ENCODE measurements around the gene EDEM3. TPM values are rescaled to one million over a fixed set of nuclear protein-coding genes. Genes with fewer than 3 reads are reported as not detected.

The EDEM3 gene
- total and polyA plus RNA-seq, 9 donors, result 7.1 to 22.7 (median 18.5) TPM

GRCh38 chr1:184698969-184699368 lies 55.7 kb downstream of the EDEM3 start:
- 84 to 100% (median 86%) methylated on average over 1 of the region's 1 CpG for WGBS, 3 donors
- H3K4me3 ChIP-seq, result no peak overlapping the region
- H3K9me3 ChIP-seq, result no peaks in the 10 kb centered on the region
- TF ChIP-seq CTCF (IDR thresholded peaks at IDR 0.05) (no peak), POLR2A (IDR thresholded peaks at IDR 0.05) (no peak), EP300 (IDR thresholded peaks at IDR 0.05) (no peak)
- intact Hi-C loops (cut with DNase I), result no loop called here
- H3K4me1 ChIP-seq (ENCODE audit: insufficient read depth), result no peaks in the 10 kb centered on the region
- no peak for DNase-seq
- H3K27me3 ChIP-seq, result peaks cover 3% of the 10 kb centered on the region
- H3K27ac ChIP-seq, result no peak overlapping the region
- H3K36me3 ChIP-seq, result no peaks in the 10 kb centered on the region

- no peaks in the 10 kb centered on the region for H3K36me3 ChIP-seq
- no peak overlapping the region for H3K27ac ChIP-seq
- TF ChIP-seq CTCF (IDR thresholded peaks at IDR 0.05) (no peak), POLR2A (IDR thresholded peaks at IDR 0.05) (no peak)
Observed at GRCh38 chr1:184698016-184698415, 56.6 kb downstream of the EDEM3 start.

GRCh38 chr1:184696403-184696802 lies 58.3 kb downstream of the EDEM3 start:
- TF ChIP-seq CTCF (IDR thresholded peaks at IDR 0.05) (no peak), POLR2A (IDR thresholded peaks at IDR 0.05) (no peak), EP300 (IDR thresholded peaks at IDR 0.05) (no peak)
- Histone ChIP-seq H3K27me3 (peaks cover 3% of the 10 kb centered on the region), H3K4me1 (ENCODE audit: insufficient read depth) (no peaks in the 10 kb centered on the region), H3K27ac (no peak overlapping the region), H3K9me3 (no peaks in the 10 kb centered on the region), H3K36me3 (no peaks in the 10 kb centered on the region), H3K4me3 (no peak overlapping the region)
- intact Hi-C loops (cut with DNase I), result no loop called here
- no peak for DNase-seq
- WGBS, 3 donors, result 61 to 66% (median 64%) methylated on average over 3 of the region's 3 CpGs

More at GRCh38 chr1:184698016-184698415, 56.6 kb downstream of the EDEM3 start:
- Histone ChIP-seq H3K4me3 (no peak overlapping the region), H3K27me3 (peaks cover 3% of the 10 kb centered on the region), H3K9me3 (no peaks in the 10 kb centered on the region), H3K4me1 (ENCODE audit: insufficient read depth) (no peaks in the 10 kb centered on the region)
- no peak for DNase-seq
- WGBS, 3 donors, result 46 to 52% (median 46%) methylated on average over 3 of the region's 3 CpGs
- intact Hi-C loops (cut with DNase I), result no loop called here

GRCh38 chr1:184695023-184695422 lies 59.6 kb downstream of the EDEM3 start:
- peaks cover 3% of the 10 kb centered on the region for H3K27me3 ChIP-seq
- no peak overlapping the region for H3K4me3 ChIP-seq
- no peak overlapping the region for H3K27ac ChIP-seq
- TF ChIP-seq POLR2A (IDR thresholded peaks at IDR 0.05), result no peak
- TF ChIP-seq CTCF (IDR thresholded peaks at IDR 0.05), result no peak
- no peak for TF ChIP-seq EP300 (IDR thresholded peaks at IDR 0.05)
- intact Hi-C loops (cut with DNase I), result no loop called here
- H3K36me3 ChIP-seq, result no peaks in the 10 kb centered on the region
- DNase-seq, result no peak
- 71 to 76% (median 75%) methylated on average over 5 of the region's 5 CpGs for WGBS, 3 donors
- no peaks in the 10 kb centered on the region for H3K4me1 ChIP-seq (ENCODE audit: insufficient read depth)
- no peaks in the 10 kb centered on the region for H3K9me3 ChIP-seq
